HCT116 (cell line): ENCODE data around the gene RND3. TPM values are rescaled to one million over a fixed set of nuclear protein-coding genes. Genes with fewer than 3 reads are reported as not detected.

Experiments
- ATAC-seq: fragments of 200-7000 bp; cut with Tn5 transposase; 2 replicates; pipeline ENCODE4 v1.9.1; 2020; ENCODE audit warnings: mild to moderate bottlenecking, moderate library complexity
- BruUV-seq: library from RNA; stranded (reverse); fragments of 400-500 nt; replicated peaks from 2 replicates; lab custom pipeline; 2021; lab: Mats Ljungman, UMichigan
- CTCF ChIA-PET: fragments of 300-600 bp; sonication (Branson Sonifier 250); formaldehyde crosslinking; loops from one replicate; lab custom pipeline; 2021; ENCODE audit warnings: antibody characterized with exemption; lab: Charles Lee
- POLR2A ChIA-PET: fragments of 300-600, 350-600 bp; sonication (Branson Sonifier 250); formaldehyde crosslinking; loops from one replicate; lab custom pipeline; 2021; ENCODE audit warnings: antibody characterized with exemption; lab: Charles Lee
- RAD21 ChIA-PET, 2 experiments: fragments of 300-600 bp; sonication (Branson Sonifier 250); formaldehyde crosslinking; loops; one replicate each; lab custom pipeline; 2023; ENCODE audit warnings: low total read pairs in 2 of 2; ENCODE audit not compliant: uncharacterized antibody in 2 of 2, unreplicated experiment in 2 of 2, low non-redundant PET in 1 of 2; lab: Charles Lee
- DNase-seq: peaks from one replicate; pipeline ENCODE4 v3.0.0-alpha.2; 2010; ENCODE audit warnings: low read depth, low spot score
- H2AFZ ChIP-seq: fragments of 200-600 bp; shearing (Covaris generic), sonication (generic); 2 replicates; pipeline ENCODE4 v1.6.1; 2017; ENCODE audit warnings: low read depth, mixed run types, mixed read lengths, antibody characterized with exemption, low read length; ENCODE audit not compliant: poor library complexity, severe bottlenecking
- H3K27ac ChIP-seq: 2 replicates; pipeline ENCODE4 v1.5.1; 2012; ENCODE audit warnings: low read depth, low read length
- H3K27me3 ChIP-seq: fragments of 200-600 bp; sonication (generic); 2 replicates; pipeline ENCODE4 v1.6.1; 2016; ENCODE audit warnings: mixed run types, low read length, mixed read lengths; ENCODE audit not compliant: insufficient read depth
- H3K36me3 ChIP-seq, 2 experiments: fragments of 200-500 bp in 1 of 2; fragments of 200-600 bp in 1 of 2; sonication (Bioruptor generic) in 1 of 2; sonication (generic) in 1 of 2; 2 replicates each; pipeline versions ENCODE4 v1.5.1 to v1.6.1; 2014 to 2016; ENCODE audit warnings: low read length in 2 of 2, inconsistent platforms in 1 of 2, mixed read lengths in 1 of 2, mixed run types in 1 of 2; ENCODE audit not compliant: insufficient read depth in 2 of 2, control insufficient read depth in 1 of 2
- H3K4me1 ChIP-seq, 2 experiments: fragments of 200-600 bp in 1 of 2; sonication (generic) in 1 of 2; 2 replicates each; pipeline versions ENCODE4 v1.5.1 to v1.6.1; 2012 to 2017; ENCODE audit warnings: low read length in 2 of 2, inconsistent platforms in 1 of 2, mild to moderate bottlenecking in 1 of 2, mixed read lengths in 1 of 2, mixed run types in 1 of 2, moderate library complexity in 1 of 2; ENCODE audit not compliant: insufficient read depth in 2 of 2, control insufficient read depth in 1 of 2
- H3K4me2 ChIP-seq: fragments of 200-600 bp; sonication (generic); 2 replicates; pipeline ENCODE4 v1.6.1; 2017; ENCODE audit warnings: mixed run types, low read length, mixed read lengths
- H3K4me3 ChIP-seq, 2 experiments: fragments of 200-600 bp in 1 of 2; sonication (generic) in 1 of 2; replicated peaks in 1 of 2; 2 replicates each; pipeline ENCODE4 v1.5.1; 2011 to 2016; ENCODE audit warnings: low read length in 2 of 2, control low read depth in 1 of 2, low read depth in 1 of 2, mild to moderate bottlenecking in 1 of 2, mixed read lengths in 1 of 2, mixed run types in 1 of 2
- H3K79me2 ChIP-seq: fragments of 200-600 bp; sonication (generic); 2 replicates; pipeline ENCODE4 v1.6.1; 2017; ENCODE audit warnings: mild to moderate bottlenecking, mixed run types, low read length, moderate library complexity, mixed read lengths; ENCODE audit not compliant: insufficient read depth
- H3K9ac ChIP-seq: fragments of 200-600 bp; sonication (generic); 2 replicates; pipeline ENCODE4 v1.6.1; 2016; ENCODE audit warnings: low read length, mixed read lengths
- H3K9me2 ChIP-seq: fragments of 200-600 bp; sonication (generic), shearing (Covaris generic); 2 replicates; pipeline ENCODE4 v1.6.1; 2017; ENCODE audit warnings: mixed run types, mild to moderate bottlenecking, moderate library complexity; ENCODE audit not compliant: insufficient read depth
- H3K9me3 ChIP-seq, 2 experiments: fragments of 200-500 bp in 1 of 2; fragments of 200-600 bp in 1 of 2; sonication (Bioruptor generic) in 1 of 2; sonication (generic) in 1 of 2; 2 replicates each; pipeline ENCODE4 v1.6.1; 2014 to 2017; ENCODE audit warnings: low read length in 2 of 2, mixed read lengths in 2 of 2, inconsistent platforms in 1 of 2, low read depth in 1 of 2, mild to moderate bottlenecking in 1 of 2, mixed run types in 1 of 2, moderate library complexity in 1 of 2; ENCODE audit not compliant: control insufficient read depth in 1 of 2, insufficient read depth in 1 of 2
- H4K20me1 ChIP-seq: fragments of 200-600 bp; sonication (generic), shearing (Covaris generic); 2 replicates; pipeline ENCODE4 v1.6.1; 2017; ENCODE audit warnings: mixed run types, mild to moderate bottlenecking, moderate library complexity; ENCODE audit not compliant: insufficient read depth
- CTCF ChIP-seq, 3 experiments: fragments of 200-600 bp in 1 of 3; sonication (generic) in 1 of 3; IDR thresholded peaks in 2 of 3; conservative IDR thresholded peaks in 1 of 3; 2 replicates each; pipeline ENCODE4 v1.5.1; 2012 to 2017; ENCODE audit warnings: low read depth in 2 of 3, low read length in 2 of 3, antibody characterized with exemption in 1 of 3, borderline replicate concordance in 1 of 3, control low read depth in 1 of 3, mild to moderate bottlenecking in 1 of 3, mixed read lengths in 1 of 3, mixed run types in 1 of 3, moderate library complexity in 1 of 3; ENCODE audit not compliant: insufficient read depth in 1 of 3
- EGR1 ChIP-seq: IDR thresholded peaks from 2 replicates; pipeline ENCODE4 v1.6.1; 2012; ENCODE audit warnings: low read depth
- ELF1 ChIP-seq: IDR thresholded peaks from 2 replicates; pipeline ENCODE4 v1.6.1; 2012; ENCODE audit warnings: low read depth, borderline replicate concordance
- EZH2phosphoT487 ChIP-seq: fragments of 200-600 bp; IDR thresholded peaks from 2 replicates; pipeline ENCODE4 v1.6.1; 2018; ENCODE audit warnings: antibody characterized with exemption, borderline replicate concordance
- FOSL1 ChIP-seq: IDR thresholded peaks from 2 replicates; pipeline ENCODE4 v1.6.1; 2012; ENCODE audit warnings: low read depth
- SIN3A ChIP-seq: IDR thresholded peaks from 2 replicates; pipeline ENCODE4 v1.6.1; 2012; ENCODE audit warnings: low read depth
- SRF ChIP-seq: IDR thresholded peaks from 2 replicates; pipeline ENCODE4 v1.6.1; 2012; ENCODE audit warnings: low read depth
- ZFX ChIP-seq: fragments of 450-650 bp; IDR thresholded peaks from 2 replicates; pipeline ENCODE4 v1.6.1; 2017
- intact Hi-C: fragments of 100-400 bp; cut with micrococcal nuclease; formaldehyde crosslinking; loops from 2 replicates; pipeline ENCODE4 v1.10.0; 2022
- total RNA-seq: library from RNA; stranded (reverse); gene quantifications from one replicate; pipeline ENCODE4 v1.2.1, GENCODE V29; 2021; ENCODE audit not compliant: unreplicated experiment
- TF ChIP-seq, protein P1 (sequence below): IDR thresholded peaks from 2 replicates; pipeline ENCODE4 v1.6.1; 2012

RND3 gene
- total RNA-seq, 1 experiment from 2014 or later, result 15.0 TPM

DNA sequence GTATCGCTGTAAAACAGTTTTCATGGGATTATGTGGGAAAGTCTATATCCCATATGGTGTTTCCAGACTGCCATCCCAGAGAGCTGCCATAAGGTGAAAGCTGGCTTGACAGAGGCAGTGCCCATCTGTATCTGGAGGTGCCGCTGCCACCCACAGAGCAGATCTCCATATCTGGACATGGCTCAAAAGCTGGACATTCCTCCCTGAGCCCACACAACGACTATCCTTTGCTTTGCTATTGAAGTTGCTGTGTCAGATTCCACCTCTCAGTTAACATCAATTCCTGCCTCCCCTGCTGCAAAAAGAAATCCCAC lies 55.2 kb downstream of the RND3 start:
- BruUV-seq, result no TSS peak
- no peak for ATAC-seq
- intact Hi-C loops, result no loop called here
- CTCF ChIA-PET, result no interaction called here
- no peaks in the 10 kb centered on the region for H3K4me1 ChIP-seq
- TF ChIP-seq CTCF (IDR thresholded peaks at IDR 0.05 in 2 of 3, conservative IDR thresholded peaks at IDR 0.05 in 1 of 3; ENCODE audit: borderline replicate concordance in 1 of 3, insufficient read depth in 1 of 3, low read depth in 2 of 3, low read length in 2 of 3) (no peak), EGR1 (no peak), SRF (no peak), FOSL1 (no peak), ZFX (no peak), SIN3A (no peak), ELF1 (no peak), EZH2phosphoT487 (no peak)
- TF ChIP-seq, protein P1, sequence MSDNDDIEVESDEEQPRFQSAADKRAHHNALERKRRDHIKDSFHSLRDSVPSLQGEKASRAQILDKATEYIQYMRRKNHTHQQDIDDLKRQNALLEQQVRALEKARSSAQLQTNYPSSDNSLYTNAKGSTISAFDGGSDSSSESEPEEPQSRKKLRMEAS, result no peak
- TF ChIP-seq, all 23 proteins: peak for 0
- Histone ChIP-seq H3K36me3 (no peaks in the 10 kb centered on the region), H3K79me2 (no peaks in the 10 kb centered on the region), H3K9ac (no peak overlapping the region), H3K27ac (no peak overlapping the region), H3K4me3 (no peak overlapping the region), H4K20me1 (no peaks in the 10 kb centered on the region), H3K4me2 (no peak overlapping the region), H3K9me3 (no peaks in the 10 kb centered on the region), H2AFZ (no peak overlapping the region), H3K27me3 (no peaks in the 10 kb centered on the region), H3K9me2 (no peaks in the 10 kb centered on the region; the same call in 1 of the 2 replicates)
- DNase-seq, result no peak
- ChIA-PET POLR2A (no interaction called here), RAD21 (no interaction called here)
